C4-2B (cell line): ENCODE measurements around the gene OSBPL10.

Experiments
- ZFX ChIP-seq: fragments of 450-650 bp; IDR thresholded peaks from 2 replicates; pipeline ENCODE4 v1.6.1; 2017
- TF ChIP-seq, protein P1 (sequence below): fragments of 450-650 bp; conservative IDR thresholded peaks from 2 replicates; pipeline ENCODE4 v1.5.1; 2017; ENCODE audit warnings: mild to moderate bottlenecking

DNA sequence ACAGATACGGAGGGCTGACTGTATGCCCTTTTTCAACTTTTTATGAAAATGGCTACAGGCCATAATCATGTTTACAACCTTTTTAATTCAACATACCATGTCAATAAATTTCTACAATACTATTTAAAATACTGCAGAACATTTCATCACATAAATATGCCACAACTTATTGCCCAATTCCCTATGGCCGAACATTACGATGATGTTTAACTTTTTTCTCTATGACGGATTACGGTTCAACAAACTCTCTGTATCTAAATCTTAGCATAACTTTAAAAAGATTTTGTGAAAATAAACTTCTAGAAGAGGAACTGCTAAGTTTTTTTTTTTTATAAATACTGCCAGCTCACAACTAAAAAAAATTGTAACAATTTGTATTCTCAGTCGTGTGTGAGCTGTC, 220.4 kb downstream of the OSBPL10 start:
- TF ChIP-seq, protein P1, sequence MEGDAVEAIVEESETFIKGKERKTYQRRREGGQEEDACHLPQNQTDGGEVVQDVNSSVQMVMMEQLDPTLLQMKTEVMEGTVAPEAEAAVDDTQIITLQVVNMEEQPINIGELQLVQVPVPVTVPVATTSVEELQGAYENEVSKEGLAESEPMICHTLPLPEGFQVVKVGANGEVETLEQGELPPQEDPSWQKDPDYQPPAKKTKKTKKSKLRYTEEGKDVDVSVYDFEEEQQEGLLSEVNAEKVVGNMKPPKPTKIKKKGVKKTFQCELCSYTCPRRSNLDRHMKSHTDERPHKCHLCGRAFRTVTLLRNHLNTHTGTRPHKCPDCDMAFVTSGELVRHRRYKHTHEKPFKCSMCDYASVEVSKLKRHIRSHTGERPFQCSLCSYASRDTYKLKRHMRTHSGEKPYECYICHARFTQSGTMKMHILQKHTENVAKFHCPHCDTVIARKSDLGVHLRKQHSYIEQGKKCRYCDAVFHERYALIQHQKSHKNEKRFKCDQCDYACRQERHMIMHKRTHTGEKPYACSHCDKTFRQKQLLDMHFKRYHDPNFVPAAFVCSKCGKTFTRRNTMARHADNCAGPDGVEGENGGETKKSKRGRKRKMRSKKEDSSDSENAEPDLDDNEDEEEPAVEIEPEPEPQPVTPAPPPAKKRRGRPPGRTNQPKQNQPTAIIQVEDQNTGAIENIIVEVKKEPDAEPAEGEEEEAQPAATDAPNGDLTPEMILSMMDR = no peak
- no peak for TF ChIP-seq ZFX
